GM12875 (cell line): Measurements from ENCODE around the gene ELMO1.

Experiments used
- H3K4me3 ChIP-seq: one replicate; pipeline ENCODE4 v1.5.1; 2011; ENCODE audit warnings: low read depth, low read length, control low read depth
- CTCF ChIP-seq: IDR thresholded peaks from 2 replicates; pipeline ENCODE4 v1.5.1; 2011; ENCODE audit warnings: low read depth, mild to moderate bottlenecking, control low read depth, inconsistent platforms, low read length, moderate library complexity, borderline replicate concordance; ENCODE audit not compliant: insufficient read depth

The ELMO1 gene

DNA sequence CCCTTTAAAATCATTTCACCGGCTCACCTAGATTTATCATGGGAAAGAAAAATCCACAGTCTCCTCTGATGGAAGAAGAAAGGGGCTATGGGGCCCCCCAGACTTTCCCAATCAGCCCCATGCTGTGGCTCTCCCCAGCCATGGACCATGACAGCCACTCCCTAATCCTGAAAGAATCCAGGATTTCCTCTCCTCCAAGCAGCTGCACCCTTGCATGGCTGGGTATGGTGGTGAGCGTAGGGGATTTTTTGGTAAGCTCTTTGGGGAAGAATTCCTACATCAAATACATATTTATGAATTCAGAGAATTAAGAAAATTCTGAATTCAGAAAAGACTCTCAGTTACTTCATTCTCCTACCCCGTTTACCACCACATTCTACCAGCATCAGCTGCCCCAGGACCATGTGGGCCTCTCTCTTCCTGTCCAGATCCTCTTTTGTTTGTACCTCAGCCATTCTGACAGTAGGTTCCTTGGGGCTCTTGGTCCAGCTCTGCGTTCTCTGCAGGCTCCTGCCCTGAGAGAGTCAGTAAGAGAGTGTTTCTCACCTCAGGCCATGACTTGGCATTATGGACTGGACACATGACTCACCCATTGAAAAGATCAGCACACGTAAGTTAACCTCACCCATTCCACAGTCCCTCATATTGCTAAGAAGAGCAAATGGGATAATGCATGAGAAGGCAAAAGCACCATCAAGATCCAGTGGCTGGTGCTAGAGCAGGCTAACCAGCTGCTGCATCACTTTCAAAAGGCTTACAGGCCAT, 337.8 kb downstream of the ELMO1 start:
- no peak for TF ChIP-seq CTCF
- no peak overlapping the region for H3K4me3 ChIP-seq

DNA sequence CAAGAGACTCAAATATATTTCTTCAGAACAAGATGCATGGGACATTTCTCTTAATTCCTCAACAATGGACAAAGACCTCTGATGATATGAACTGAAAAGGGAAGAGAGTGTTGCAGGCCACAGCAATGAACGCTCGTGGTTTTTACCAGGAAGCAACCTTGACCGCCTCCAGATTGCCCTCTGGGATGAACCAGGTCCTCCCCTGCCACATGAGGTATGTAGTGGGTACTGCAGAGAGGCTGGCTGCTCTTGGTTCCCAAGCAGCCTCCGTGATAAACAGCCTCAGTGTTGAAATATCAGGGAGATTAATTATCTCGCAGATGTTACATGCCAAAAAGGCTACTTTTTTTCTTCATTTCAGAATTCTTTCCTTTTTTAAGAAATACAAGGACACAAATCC, 338.8 kb downstream of the ELMO1 start:
- no peak overlapping the region for H3K4me3 ChIP-seq
- TF ChIP-seq CTCF, result no peak

DNA sequence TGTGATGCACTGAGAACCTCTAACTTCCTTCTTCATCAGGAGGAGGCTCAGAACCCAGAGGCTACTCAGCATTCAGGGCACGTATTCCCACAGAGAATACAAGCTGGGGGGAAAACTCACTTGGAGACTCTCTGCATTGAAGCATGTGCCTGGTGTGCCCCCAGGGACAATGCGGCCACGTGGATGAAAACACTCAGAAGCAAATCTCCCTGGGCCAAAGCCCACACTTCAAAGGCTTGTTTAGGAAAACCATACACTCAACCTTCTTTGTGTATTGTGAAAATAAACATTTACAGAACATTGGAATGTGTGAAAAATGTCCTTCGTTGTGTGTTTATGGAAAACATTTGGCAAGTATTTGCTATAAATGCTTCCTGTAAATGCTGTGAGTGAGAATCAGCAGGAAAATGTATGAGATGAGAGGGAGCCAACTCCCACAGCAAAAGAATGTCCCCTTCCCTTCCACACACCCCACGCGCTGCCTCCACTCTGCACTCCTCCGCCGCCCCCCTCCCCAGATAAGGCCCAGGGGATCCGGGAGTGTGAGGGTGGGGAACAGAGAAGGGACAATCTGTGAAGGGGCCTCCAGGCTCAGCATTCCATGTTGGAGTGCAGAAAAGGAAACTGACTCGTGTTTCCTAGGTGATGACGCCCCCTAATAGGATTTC, 339.5 kb downstream of the ELMO1 start:
- no peak for TF ChIP-seq CTCF

DNA sequence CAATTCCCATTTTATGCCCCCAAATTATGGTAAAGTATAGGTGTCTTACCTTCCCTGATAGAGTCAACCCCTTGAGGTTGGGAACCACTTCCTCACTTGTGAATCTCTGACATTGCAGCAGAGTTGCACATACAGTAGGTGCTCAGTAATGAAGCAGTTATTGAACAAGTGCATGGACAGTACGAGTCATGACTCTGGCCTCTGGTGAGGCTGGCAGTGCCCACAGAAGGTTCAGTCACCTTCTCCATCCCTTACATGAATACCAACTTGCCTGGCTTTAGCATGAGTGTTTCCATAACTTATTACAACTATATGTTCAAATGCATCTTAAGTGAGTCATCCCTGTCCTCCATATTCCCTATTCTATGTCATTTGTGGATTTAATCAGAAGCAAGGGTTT, 340.0 kb downstream of the ELMO1 start:
- TF ChIP-seq CTCF, result no peak
- H3K4me3 ChIP-seq, result no peak overlapping the region

More for the DNA sequence above, 339.5 kb downstream of the ELMO1 start:
- no peak overlapping the region for H3K4me3 ChIP-seq

DNA sequence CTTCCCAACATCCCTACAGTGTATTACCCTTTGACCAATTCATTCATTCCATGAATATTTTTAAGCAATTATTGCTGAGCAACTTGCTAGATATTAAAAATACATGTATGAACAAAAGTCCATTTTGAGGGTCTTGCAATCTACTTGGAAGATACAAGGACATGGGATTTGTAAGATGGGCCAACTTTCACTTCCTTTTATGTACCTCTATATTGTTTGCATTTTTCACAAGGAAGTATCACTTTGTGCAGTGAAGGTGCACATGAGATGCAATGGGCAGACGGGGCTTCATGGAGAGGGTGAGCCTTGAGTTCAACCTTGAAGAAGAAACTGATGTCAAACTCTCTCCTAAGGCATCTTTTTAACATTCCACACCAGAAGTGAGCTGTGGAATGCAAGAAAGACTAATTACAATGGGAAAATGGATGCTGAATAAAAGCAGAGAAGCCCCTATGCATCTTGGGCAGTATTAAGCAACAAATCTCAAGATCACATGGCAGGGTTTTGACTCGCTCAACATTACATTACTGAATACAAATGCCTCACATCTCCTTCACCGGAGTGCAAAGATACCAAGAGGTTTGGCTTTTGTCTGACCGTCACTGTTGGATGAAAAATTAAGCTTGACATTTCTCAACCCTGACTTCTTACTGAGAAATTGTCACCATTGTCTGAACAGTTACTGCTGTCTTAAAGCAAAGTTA, 341.5 kb downstream of the ELMO1 start:
- no peak for TF ChIP-seq CTCF
- no peak overlapping the region for H3K4me3 ChIP-seq

DNA sequence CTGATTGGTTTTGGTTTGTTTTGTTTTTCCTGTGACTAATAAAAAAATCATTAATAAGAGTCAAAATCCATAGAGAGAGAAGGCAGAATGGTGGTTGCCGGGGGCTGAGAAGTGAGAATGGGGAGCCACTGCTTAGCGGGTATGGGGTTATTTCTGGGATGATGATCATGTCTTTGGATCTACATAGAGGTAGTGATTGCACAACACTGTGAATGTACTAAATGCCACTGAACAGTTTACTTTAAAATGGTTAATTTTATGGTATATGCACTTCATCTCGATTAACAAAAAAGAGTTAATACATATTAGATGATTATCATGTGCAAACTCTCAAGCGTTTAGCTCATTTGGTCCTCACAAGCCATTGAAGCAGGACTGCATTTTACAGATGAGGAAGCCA, 342.9 kb downstream of the ELMO1 start:
- no peak overlapping the region for H3K4me3 ChIP-seq
- no peak for TF ChIP-seq CTCF
